HG02884 (cell line): ENCODE data around the gene TOR4A.

Experiments used
- ATAC-seq: cut with Tn5 transposase; IDR thresholded peaks from one replicate; pipeline ENCODE4 v1.9.1; 2021; ENCODE audit warnings: mild to moderate bottlenecking, moderate library complexity; ENCODE audit not compliant: unreplicated experiment

Gene TOR4A

DNA sequence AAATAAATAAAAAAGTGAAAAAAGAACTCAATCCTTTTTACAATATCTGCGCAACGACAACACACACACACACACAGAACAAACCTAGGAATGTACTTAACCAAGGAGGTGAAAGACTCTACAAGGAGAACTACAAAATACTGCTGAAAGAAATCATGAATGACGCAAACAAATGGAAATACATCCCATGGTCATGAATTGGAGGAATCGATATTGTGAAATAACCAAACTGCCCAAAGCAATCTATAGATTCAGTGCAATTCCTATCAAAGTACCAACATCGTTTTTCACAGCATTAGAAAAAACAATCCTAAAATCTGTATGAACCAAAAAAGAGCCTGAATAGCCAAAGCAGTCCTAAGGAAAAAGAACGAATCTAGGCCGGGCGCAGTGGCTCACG, 54.4 kb downstream of the TOR4A start:
- ATAC-seq, result no peak
